ENCODE results near the gene MAPKAP1. TPM values are rescaled to one million over a fixed set of nuclear protein-coding genes. Genes with fewer than 3 reads are reported as not detected.

Gene MAPKAP1
- total RNA-seq, 1 donor from 2014 or later: 81.3 TPM

- DNase-seq (ENCODE audit: low read depth, low spot score): no peak
These were observed 190.7 kb downstream of the MAPKAP1 start for GRCh38 chr9:125515983-125516940.

GRCh38 chr9:125515281-125515680 lies 191.7 kb downstream of the MAPKAP1 start:
- no peak for DNase-seq (ENCODE audit: low read depth, low spot score)

- no peak for DNase-seq (ENCODE audit: low read depth, low spot score)
These were observed 192.5 kb downstream of the MAPKAP1 start for GRCh38 chr9:125514468-125514867.

GRCh38 chr9:125513668-125514413 lies 193.2 kb downstream of the MAPKAP1 start:
- DNase-seq (ENCODE audit: low read depth, low spot score): peak; percentile 32

GRCh38 chr9:125513303-125513667 lies 193.7 kb downstream of the MAPKAP1 start:
- DNase-seq (ENCODE audit: low read depth, low spot score): no peak

GRCh38 chr9:125511789-125512660 lies 195.0 kb downstream of the MAPKAP1 start:
- no peak for DNase-seq (ENCODE audit: low read depth, low spot score)

- no peak for DNase-seq (ENCODE audit: low read depth, low spot score)
These were observed 196.0 kb downstream of the MAPKAP1 start for GRCh38 chr9:125510980-125511379.

GRCh38 chr9:125509476-125509875 lies 197.5 kb downstream of the MAPKAP1 start:
- no peak for DNase-seq (ENCODE audit: low read depth, low spot score)

- no peak for DNase-seq (ENCODE audit: low read depth, low spot score)
These were observed 198.8 kb downstream of the MAPKAP1 start for GRCh38 chr9:125508249-125508648.

GRCh38 chr9:125507226-125507625 lies 199.8 kb downstream of the MAPKAP1 start:
- DNase-seq (ENCODE audit: low read depth, low spot score): no peak

- no peak for DNase-seq (ENCODE audit: low read depth, low spot score)
These were observed 201.0 kb downstream of the MAPKAP1 start for GRCh38 chr9:125505988-125506438.

GRCh38 chr9:125504616-125505015 lies 202.4 kb downstream of the MAPKAP1 start:
- no peak for DNase-seq (ENCODE audit: low read depth, low spot score)

- no peak for DNase-seq (ENCODE audit: low read depth, low spot score)
These were observed 209.1 kb downstream of the MAPKAP1 start for GRCh38 chr9:125497906-125498305.

GRCh38 chr9:125497478-125497877 lies 209.5 kb downstream of the MAPKAP1 start:
- DNase-seq (ENCODE audit: low read depth, low spot score): no peak

GRCh38 chr9:125496313-125496834 lies 210.6 kb downstream of the MAPKAP1 start:
- DNase-seq (ENCODE audit: low read depth, low spot score): no peak

GRCh38 chr9:125495172-125496119 lies 211.6 kb downstream of the MAPKAP1 start:
- DNase-seq (ENCODE audit: low read depth, low spot score): no peak

GRCh38 chr9:125494653-125494915 lies 212.4 kb downstream of the MAPKAP1 start:
- DNase-seq (ENCODE audit: low read depth, low spot score): no peak

- DNase-seq (ENCODE audit: low read depth, low spot score): no peak
These were observed 212.9 kb downstream of the MAPKAP1 start for GRCh38 chr9:125493881-125494652.

GRCh38 chr9:125493384-125493783 lies 213.6 kb downstream of the MAPKAP1 start:
- no peak for DNase-seq (ENCODE audit: low read depth, low spot score)
